Amniotic epithelial cell (primary cell): ENCODE measurements around the gene ZNF888.
"Not testable (repeated sequence)": the region's sequence is repeated elsewhere in the genome, so short reads cannot be mapped to it uniquely, and the experiment has no call there.

Experiments
- DNase-seq: peaks from one replicate; pipeline ENCODE4 v3.0.0-alpha.2; 2010; ENCODE audit warnings: low read depth

ZNF888 gene

GRCh38 chr19:52922841-52923777 lies at the start of gene ZNF888:
Gene ZNF888, minus strand, starts transcription at chr19:52923428. Its CDS starts 5,555 bp downstream, at chr19:52917873.
- DNase-seq = peak; percentile 75

- DNase-seq = no peak
Observed at GRCh38 chr19:52967772-52968171, 44.5 kb upstream of the ZNF888 start.

GRCh38 chr19:52963247-52963618 lies 40.0 kb upstream of the ZNF888 start:
- no peak for DNase-seq

GRCh38 chr19:52962394-52963246 lies 39.4 kb upstream of the ZNF888 start, which contains the start of gene ZNF816:
Gene ZNF816, minus strand, starts transcription at chr19:52962881. Its CDS starts 6,792 bp downstream, at chr19:52956089.
- peak; percentile 90 for DNase-seq

GRCh38 chr19:52961981-52962380 lies 38.8 kb upstream of the ZNF888 start:
- DNase-seq = no peak

GRCh38 chr19:52959613-52960295 lies 36.5 kb upstream of the ZNF888 start:
- no peak for DNase-seq

GRCh38 chr19:52957591-52957990 lies 34.4 kb upstream of the ZNF888 start:
- DNase-seq = no peak

- DNase-seq = no peak
Observed at GRCh38 chr19:52956917-52957316, 33.7 kb upstream of the ZNF888 start.

GRCh38 chr19:52949422-52949821 lies 26.2 kb upstream of the ZNF888 start:
- no peak for DNase-seq

- DNase-seq = no peak
Observed at GRCh38 chr19:52948025-52948770, 25.0 kb upstream of the ZNF888 start.

- DNase-seq = no peak
Observed at GRCh38 chr19:52946322-52947310, 23.4 kb upstream of the ZNF888 start.

- DNase-seq = no peak
Observed at GRCh38 chr19:52945652-52946321, 22.6 kb upstream of the ZNF888 start.

- not testable (repeated sequence) for DNase-seq
Observed at GRCh38 chr19:52944703-52945493, 21.7 kb upstream of the ZNF888 start.

- DNase-seq = no peak
Observed at GRCh38 chr19:52943884-52944643, 20.8 kb upstream of the ZNF888 start.

- DNase-seq = no peak
Observed at GRCh38 chr19:52943134-52943883, 20.1 kb upstream of the ZNF888 start.

- peak; percentile 58 for DNase-seq
Observed at GRCh38 chr19:52942386-52943133, 19.3 kb upstream of the ZNF888 start.
